Measurements from ENCODE around the gene ROS1.
"Not testable (repeated sequence)": the region's sequence is repeated elsewhere in the genome, so short reads cannot be mapped to it uniquely, and the experiment has no call there.

ROS1 gene

DNA sequence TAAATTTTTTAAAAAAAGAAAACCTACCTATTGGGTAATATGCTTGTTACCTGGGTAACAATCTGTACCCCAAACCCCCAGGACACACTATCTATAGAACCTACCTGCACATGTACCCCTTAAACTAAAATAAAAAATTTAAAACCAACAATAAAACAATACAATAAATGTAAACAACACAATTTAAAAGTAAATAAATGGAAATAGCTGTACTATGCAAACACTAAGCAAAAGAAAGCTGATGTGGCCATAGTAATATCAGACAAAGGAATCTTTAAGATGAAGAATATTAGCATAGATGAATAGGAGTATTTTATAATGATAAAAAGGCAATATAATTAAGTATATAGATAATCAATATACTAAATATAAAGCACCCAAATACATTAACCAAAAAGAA lies 50.3 kb downstream of the ROS1 start:
- DNase-seq = no peak

- no peak for DNase-seq
Observed at GRCh38 chr6:117373211-117373813, 52.4 kb downstream of the ROS1 start.

- not testable (repeated sequence) for DNase-seq
Observed at GRCh38 chr6:117372289-117372688, 53.5 kb downstream of the ROS1 start.

DNA sequence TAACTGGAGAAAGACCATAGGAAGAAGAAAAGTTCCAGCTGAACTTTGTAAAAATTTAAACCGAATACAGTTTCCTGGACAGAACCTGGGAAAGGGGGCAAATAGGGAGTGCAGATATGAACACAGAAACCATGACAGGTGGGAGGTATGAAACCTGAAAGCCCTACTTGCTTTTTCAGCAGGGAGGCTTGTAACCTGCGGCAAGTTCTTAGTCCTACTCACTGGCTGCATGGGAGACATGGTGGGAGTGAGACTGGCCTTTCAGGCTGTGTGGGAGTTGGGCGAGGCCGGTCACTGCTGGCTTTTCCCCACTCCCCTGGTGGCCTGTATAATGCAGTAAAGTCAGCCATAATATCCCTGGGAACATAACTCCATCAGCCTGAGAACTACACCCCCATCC lies 54.2 kb downstream of the ROS1 start:
- DNase-seq = no peak

GRCh38 chr6:117359581-117359980 lies 66.2 kb downstream of the ROS1 start:
- DNase-seq = no peak

- no peak for DNase-seq
Observed at GRCh38 chr6:117354671-117355070, 71.1 kb downstream of the ROS1 start.

DNA sequence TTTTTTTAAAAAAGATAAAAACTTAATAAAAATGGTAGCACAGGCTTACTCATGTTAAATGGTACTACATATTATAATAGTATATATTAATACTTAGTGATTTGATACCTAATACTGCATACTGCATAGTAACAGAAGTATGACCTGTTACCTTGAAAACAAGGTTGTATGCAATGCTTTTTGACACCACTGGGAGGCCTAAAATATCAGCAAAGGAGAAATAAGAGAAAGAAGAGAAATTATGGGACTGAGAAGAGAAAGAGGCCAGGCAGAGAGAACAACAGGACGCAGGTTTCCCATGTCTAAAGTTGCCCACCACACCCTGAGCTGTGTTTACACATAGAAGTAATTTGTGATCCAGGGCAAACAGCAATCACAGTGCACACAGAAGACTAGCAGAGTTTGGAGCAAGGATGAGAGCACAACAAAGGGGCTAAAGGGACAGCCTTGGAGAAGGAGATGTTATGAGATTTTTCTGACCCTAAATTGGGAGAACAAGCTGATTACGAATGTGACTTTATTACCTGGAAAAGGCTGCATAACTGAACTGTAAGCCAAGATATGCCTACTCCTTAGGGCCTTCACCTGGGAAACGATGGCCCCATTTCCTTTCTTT lies 73.2 kb downstream of the ROS1 start:
- DNase-seq = no peak

GRCh38 chr6:117351521-117351920 lies 74.2 kb downstream of the ROS1 start:
- no peak for DNase-seq

- DNase-seq = no peak
Observed at GRCh38 chr6:117346142-117346930, 79.4 kb downstream of the ROS1 start.

DNA sequence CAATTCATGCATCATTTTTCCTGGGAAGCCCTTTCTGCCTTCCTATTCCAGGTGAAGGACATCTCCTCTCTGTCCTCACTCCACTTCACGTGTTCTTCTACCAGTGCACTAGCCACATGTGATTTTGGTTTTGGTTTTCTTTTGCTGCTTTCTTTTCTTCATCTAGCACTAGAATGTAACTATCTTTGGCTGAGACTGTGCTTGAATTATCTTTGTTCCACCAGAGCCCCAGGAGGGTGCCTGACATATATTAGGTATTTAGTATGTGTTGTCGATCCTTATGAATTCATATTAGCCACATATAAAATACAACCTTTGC lies 80.5 kb downstream of the ROS1 start:
- no peak for DNase-seq

GRCh38 chr6:117344444-117345291 lies 81.1 kb downstream of the ROS1 start:
- no peak for DNase-seq

- DNase-seq = no peak
Observed at GRCh38 chr6:117338567-117338966, 87.2 kb downstream of the ROS1 start.

DNA sequence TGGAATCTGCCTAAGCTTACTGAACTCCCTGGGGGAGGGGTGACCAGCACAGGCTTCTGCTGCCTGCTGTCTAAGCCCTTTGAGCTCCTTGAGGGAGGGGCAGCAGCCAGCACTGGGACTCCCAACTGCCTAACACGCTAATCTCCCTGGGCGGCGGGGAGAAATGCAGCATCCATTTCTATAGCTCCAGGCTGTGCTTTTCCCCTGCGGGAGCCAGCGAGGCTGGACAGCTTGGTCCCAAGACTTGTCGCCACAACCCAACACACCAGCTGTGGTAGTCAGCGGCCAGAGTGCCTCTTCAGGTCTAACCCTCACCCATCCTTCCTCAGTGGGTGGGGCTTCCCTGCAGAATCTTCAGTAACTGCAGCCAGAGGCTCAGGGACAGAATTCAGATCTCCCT lies 95.8 kb downstream of the ROS1 start:
- no peak for DNase-seq

DNA sequence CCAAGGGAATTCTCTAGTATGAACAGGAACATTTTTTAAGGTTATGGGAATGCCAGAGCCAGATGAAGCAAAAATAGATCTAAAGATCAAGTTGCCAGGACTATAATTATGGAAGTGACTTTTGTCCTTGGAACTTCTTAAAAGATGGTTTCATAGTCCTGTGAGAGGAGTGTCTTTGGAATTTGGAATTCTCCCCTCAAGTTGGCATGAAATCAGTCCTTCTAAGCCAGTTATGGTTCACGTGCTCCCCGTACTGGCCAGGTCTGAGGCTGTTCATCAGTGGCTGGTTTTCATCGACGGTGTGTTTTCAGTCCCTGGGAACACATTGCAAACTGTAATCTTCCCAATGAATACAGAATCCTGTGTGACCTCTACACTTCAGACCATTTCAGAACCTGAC lies 97.2 kb downstream of the ROS1 start:
- DNase-seq = no peak

GRCh38 chr6:117328005-117328389 lies 97.7 kb downstream of the ROS1 start:
- DNase-seq = no peak

- no peak for DNase-seq
Observed at GRCh38 chr6:117327149-117328004, 98.4 kb downstream of the ROS1 start.

DNA sequence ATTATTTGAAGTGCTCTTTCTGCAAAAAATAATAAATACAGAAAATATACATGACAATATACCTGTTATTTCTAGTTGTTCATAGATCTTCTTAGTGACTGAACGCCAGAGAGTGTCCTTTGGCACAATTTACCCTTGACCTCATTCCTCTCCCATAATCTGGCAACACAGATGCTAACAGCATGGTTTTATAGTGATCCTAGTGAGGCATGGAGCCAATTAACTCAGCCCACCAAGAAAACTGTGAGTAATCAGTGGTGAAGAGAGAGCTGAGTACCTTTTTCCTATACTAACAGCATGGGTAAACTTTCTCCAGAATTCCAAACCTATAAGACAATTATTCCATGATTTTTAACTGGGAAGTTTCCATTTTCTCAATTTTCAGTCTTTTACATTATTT lies 99.3 kb downstream of the ROS1 start:
- no peak for DNase-seq

DNA sequence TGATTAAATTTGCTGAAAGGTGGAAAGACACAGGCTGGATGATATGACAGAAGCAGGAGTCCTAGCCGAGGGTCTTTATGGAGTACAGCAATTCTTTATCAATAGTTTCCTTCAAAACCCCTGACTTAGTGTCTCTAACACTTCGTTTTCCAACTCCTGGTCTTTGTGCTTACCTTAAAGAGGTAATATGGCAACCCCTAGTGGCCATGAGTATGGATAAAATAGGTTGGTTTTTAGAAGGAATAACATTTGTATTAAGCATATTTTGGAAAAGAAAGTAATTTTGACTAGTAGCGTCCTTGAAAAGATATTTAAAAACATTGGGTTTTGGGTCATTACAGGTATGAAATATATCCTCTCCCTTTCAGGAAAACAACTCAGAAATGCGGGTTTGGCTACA lies 108.5 kb downstream of the ROS1 start:
- DNase-seq = no peak

DNA sequence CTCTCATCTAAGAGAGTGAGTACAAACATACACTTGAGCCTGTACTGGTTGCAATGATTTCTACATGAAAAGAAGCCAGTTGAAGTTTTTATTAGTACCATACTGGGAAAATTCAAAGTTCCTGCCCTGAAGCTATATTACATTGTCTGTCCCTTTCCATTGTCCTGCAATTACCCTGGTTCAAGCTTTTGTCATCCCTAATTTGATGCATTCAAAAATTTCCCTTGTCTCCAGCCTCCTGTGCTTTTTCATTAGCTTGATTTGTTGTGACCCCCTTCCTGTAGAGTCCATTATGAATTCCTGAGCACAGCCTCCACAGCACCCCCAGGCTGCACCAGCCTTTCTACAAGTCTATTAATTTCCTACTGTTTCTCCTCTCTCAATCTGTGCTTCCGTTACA lies 114.0 kb downstream of the ROS1 start:
- no peak for DNase-seq

- DNase-seq = no peak
Observed at GRCh38 chr6:117311310-117311709, 114.4 kb downstream of the ROS1 start.

GRCh38 chr6:117309611-117310010 lies 116.1 kb downstream of the ROS1 start:
- no peak for DNase-seq

GRCh38 chr6:117309069-117309468 lies 116.7 kb downstream of the ROS1 start:
- no peak for DNase-seq

GRCh38 chr6:117307655-117308054 lies 118.1 kb downstream of the ROS1 start:
- DNase-seq = no peak
